ENCODE measurements around the gene APBA2. TPM values are rescaled to one million over a fixed set of nuclear protein-coding genes. Genes with fewer than 3 reads are reported as not detected.

The APBA2 gene
- total and polyA plus RNA-seq, 2 of the 13 experiments (the other 11 are each of a cell fraction or from before 2014, with no cell fraction given) = 0.62 to 2.3 TPM

- no peaks in the 10 kb centered on the region for H3K4me1 ChIP-seq (ENCODE audit: insufficient read depth, low read length)
- H2AFZ ChIP-seq (ENCODE audit: low read length) = no peak overlapping the region
- ChIA-PET CTCF (ENCODE audit: low intra/inter-chr PET ratio, low total read pairs) (no interaction called here), POLR2A (no interaction called here)
- H3K9ac ChIP-seq (ENCODE audit: insufficient read depth, low read depth, low read length) = no peak overlapping the region
- no peak overlapping the region for H3K4me3 ChIP-seq (replicated peaks in 1 of 3; ENCODE audit: insufficient read depth in 1 of 3, low read depth in 2 of 3, low read length in 3 of 3)
- no peak overlapping the region for H3K4me2 ChIP-seq (ENCODE audit: low read depth, low read length)
- in situ Hi-C loops (cut with HindIII; ENCODE audit: extremely low pct_ligation_motif_present, low pct_unique_long_range_greater_than_20kb) (no loop called here), intact Hi-C loops (cut with micrococcal nuclease; ENCODE audit: unreplicated experiment) (no loop called here)
- WGBS (ENCODE audit: low lambda C conversion rate) = 65% methylated on average over 11 of the region's 13 CpGs
- ATAC-seq (no peak), DNase-seq (ENCODE audit: low spot score) (no peak), FAIRE-seq (no peak)
- no peaks in the 10 kb centered on the region for H4K20me1 ChIP-seq (ENCODE audit: insufficient read depth, low read length)
- H3K27me3 ChIP-seq (ENCODE audit: control insufficient read depth in 1 of 2, insufficient read depth in 2 of 2, low read length in 2 of 2) = no peaks in the 10 kb centered on the region
- H3K79me2 ChIP-seq (ENCODE audit: insufficient read depth, low read length) = no peaks in the 10 kb centered on the region
- BruUV-seq (replicated peaks) = no TSS peak
- no peaks in the 10 kb centered on the region for H3K36me3 ChIP-seq (replicated peaks in 1 of 2; ENCODE audit: control insufficient read depth in 1 of 2, insufficient read depth in 2 of 2, low read length in 2 of 2)
- no peaks in the 10 kb centered on the region for H3K9me3 ChIP-seq (ENCODE audit: low read length)
- H3K27ac ChIP-seq (ENCODE audit: extremely low read length, insufficient read depth, low read length) = no peak overlapping the region
- TF ChIP-seq ZNF792 (CRISPR knock-in tag; IDR thresholded peaks at IDR 0.05) (no peak), ZNF713 (CRISPR knock-in tag; IDR thresholded peaks at IDR 0.05) (no peak), NFIC (IDR thresholded peaks at IDR 0.05; ENCODE audit: low read length) (no peak), GPN1 (CRISPR knock-in tag; IDR thresholded peaks at IDR 0.05; ENCODE audit: borderline replicate concordance) (no peak), NFE2L1 (CRISPR knock-in tag; IDR thresholded peaks at IDR 0.05; ENCODE audit: borderline replicate concordance) (no peak), HNRNPK (IDR thresholded peaks at IDR 0.05; ENCODE audit: low read depth, low read length, poor library complexity, severe bottlenecking) (no peak), ETV6 (CRISPR knock-in tag; conservative IDR thresholded peaks at IDR 0.05) (no peak), FOXA1 (IDR thresholded peaks at IDR 0.05) (no peak), FOXA1 (CRISPR knock-in tag; IDR thresholded peaks at IDR 0.05) (no peak), ATF4 (CRISPR knock-in tag; IDR thresholded peaks at IDR 0.05) (no peak), WIZ (CRISPR knock-in tag; IDR thresholded peaks at IDR 0.05) (no peak), SYNCRIP (IDR thresholded peaks at IDR 0.05; ENCODE audit: insufficient read depth, low read depth, low read length) (no peak), MTA3 (CRISPR knock-in tag; IDR thresholded peaks at IDR 0.05) (no peak), SALL2 (CRISPR knock-in tag; IDR thresholded peaks at IDR 0.05) (no peak)
- TF ChIP-seq, protein P1, sequence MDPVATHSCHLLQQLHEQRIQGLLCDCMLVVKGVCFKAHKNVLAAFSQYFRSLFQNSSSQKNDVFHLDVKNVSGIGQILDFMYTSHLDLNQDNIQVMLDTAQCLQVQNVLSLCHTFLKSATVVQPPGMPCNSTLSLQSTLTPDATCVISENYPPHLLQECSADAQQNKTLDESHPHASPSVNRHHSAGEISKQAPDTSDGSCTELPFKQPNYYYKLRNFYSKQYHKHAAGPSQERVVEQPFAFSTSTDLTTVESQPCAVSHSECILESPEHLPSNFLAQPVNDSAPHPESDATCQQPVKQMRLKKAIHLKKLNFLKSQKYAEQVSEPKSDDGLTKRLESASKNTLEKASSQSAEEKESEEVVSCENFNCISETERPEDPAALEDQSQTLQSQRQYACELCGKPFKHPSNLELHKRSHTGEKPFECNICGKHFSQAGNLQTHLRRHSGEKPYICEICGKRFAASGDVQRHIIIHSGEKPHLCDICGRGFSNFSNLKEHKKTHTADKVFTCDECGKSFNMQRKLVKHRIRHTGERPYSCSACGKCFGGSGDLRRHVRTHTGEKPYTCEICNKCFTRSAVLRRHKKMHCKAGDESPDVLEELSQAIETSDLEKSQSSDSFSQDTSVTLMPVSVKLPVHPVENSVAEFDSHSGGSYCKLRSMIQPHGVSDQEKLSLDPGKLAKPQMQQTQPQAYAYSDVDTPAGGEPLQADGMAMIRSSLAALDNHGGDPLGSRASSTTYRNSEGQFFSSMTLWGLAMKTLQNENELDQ (CRISPR knock-in tag; IDR thresholded peaks at IDR 0.05; ENCODE audit: borderline replicate concordance) = no peak
- TF ChIP-seq, protein P2, sequence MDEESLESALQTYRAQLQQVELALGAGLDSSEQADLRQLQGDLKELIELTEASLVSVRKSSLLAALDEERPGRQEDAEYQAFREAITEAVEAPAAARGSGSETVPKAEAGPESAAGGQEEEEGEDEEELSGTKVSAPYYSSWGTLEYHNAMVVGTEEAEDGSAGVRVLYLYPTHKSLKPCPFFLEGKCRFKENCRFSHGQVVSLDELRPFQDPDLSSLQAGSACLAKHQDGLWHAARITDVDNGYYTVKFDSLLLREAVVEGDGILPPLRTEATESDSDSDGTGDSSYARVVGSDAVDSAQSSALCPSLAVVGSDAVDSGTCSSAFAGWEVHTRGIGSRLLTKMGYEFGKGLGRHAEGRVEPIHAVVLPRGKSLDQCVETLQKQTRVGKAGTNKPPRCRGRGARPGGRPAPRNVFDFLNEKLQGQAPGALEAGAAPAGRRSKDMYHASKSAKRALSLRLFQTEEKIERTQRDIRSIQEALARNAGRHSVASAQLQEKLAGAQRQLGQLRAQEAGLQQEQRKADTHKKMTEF (CRISPR knock-in tag; IDR thresholded peaks at IDR 0.05) = no peak
- TF ChIP-seq, protein P3, sequence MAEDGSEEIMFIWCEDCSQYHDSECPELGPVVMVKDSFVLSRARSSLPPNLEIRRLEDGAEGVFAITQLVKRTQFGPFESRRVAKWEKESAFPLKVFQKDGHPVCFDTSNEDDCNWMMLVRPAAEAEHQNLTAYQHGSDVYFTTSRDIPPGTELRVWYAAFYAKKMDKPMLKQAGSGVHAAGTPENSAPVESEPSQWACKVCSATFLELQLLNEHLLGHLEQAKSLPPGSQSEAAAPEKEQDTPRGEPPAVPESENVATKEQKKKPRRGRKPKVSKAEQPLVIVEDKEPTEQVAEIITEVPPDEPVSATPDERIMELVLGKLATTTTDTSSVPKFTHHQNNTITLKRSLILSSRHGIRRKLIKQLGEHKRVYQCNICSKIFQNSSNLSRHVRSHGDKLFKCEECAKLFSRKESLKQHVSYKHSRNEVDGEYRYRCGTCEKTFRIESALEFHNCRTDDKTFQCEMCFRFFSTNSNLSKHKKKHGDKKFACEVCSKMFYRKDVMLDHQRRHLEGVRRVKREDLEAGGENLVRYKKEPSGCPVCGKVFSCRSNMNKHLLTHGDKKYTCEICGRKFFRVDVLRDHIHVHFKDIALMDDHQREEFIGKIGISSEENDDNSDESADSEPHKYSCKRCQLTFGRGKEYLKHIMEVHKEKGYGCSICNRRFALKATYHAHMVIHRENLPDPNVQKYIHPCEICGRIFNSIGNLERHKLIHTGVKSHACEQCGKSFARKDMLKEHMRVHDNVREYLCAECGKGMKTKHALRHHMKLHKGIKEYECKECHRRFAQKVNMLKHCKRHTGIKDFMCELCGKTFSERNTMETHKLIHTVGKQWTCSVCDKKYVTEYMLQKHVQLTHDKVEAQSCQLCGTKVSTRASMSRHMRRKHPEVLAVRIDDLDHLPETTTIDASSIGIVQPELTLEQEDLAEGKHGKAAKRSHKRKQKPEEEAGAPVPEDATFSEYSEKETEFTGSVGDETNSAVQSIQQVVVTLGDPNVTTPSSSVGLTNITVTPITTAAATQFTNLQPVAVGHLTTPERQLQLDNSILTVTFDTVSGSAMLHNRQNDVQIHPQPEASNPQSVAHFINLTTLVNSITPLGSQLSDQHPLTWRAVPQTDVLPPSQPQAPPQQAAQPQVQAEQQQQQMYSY (CRISPR knock-in tag; IDR thresholded peaks at IDR 0.05) = no peak
These were observed 109.2 kb downstream of the APBA2 start for GRCh38 chr15:28994831-28995596.

Data from HepG2 (cell line).